Spleen (tissue), 11 donors: ENCODE measurements around the gene PPM1L. TPM values are rescaled to one million over a fixed set of nuclear protein-coding genes. Genes with fewer than 3 reads are reported as not detected.

Experiments used
- DNase-seq: peaks from one replicate; pipeline ENCODE4 v3.0.0-alpha.2; 2020
- H3K27ac ChIP-seq, 8 donors: fragments of 200-600 bp; sonication (generic) in 7 of 8; 1 replicate in 4 of 8; 2 replicates in 4 of 8; pipeline versions ENCODE4 v1.5.0 to v1.8.0; 2016 to 2021; ENCODE audit warnings: inconsistent platforms in 4 of 8, mild to moderate bottlenecking in 4 of 8, moderate library complexity in 1 of 8
- H3K27me3 ChIP-seq, 7 donors: fragments of 200-600 bp; sonication (generic) in 6 of 7; replicated peaks in 1 of 7; 1 replicate in 4 of 7; 2 replicates in 3 of 7; pipeline versions ENCODE4 v1.5.0 to v1.8.0; 2016 to 2021; ENCODE audit warnings: inconsistent platforms in 3 of 7, mild to moderate bottlenecking in 1 of 7
- H3K36me3 ChIP-seq, 6 donors: fragments of 200-600 bp; sonication (generic) in 5 of 6; 1 replicate in 4 of 6; 2 replicates in 2 of 6; pipeline versions ENCODE4 v1.5.0 to v1.8.0; 2016 to 2021; ENCODE audit warnings: inconsistent platforms in 2 of 6
- H3K4me1 ChIP-seq, 6 donors: fragments of 200-600 bp; sonication (generic) in 5 of 6; 1 replicate in 3 of 6; 2 replicates in 3 of 6; pipeline versions ENCODE4 v1.5.0 to v1.8.0; 2016 to 2021; ENCODE audit warnings: inconsistent platforms in 3 of 6
- H3K4me3 ChIP-seq, 8 donors: fragments of 200-600 bp; sonication (generic) in 7 of 8; 1 replicate in 4 of 8; 2 replicates in 4 of 8; pipeline versions ENCODE4 v1.5.0 to v1.8.0; 2016 to 2021; ENCODE audit warnings: inconsistent platforms in 4 of 8, mild to moderate bottlenecking in 4 of 8, moderate library complexity in 2 of 8
- H3K9me3 ChIP-seq, 8 donors: fragments of 200-600 bp; sonication (generic) in 7 of 8; 1 replicate in 4 of 8; 2 replicates in 4 of 8; pipeline versions ENCODE4 v1.5.0 to v1.8.0; 2016 to 2021; ENCODE audit warnings: inconsistent platforms in 4 of 8
- POLR2A ChIP-seq, 3 donors: fragments of 450-650 bp; IDR thresholded peaks; one replicate each; pipeline ENCODE4 v1.5.1; 2017; ENCODE audit warnings: antibody characterized with exemption in 3 of 3, mild to moderate bottlenecking in 1 of 3
- POLR2AphosphoS5 ChIP-seq, 3 donors: sonication (generic); formaldehyde crosslinking; IDR thresholded peaks; one replicate each; pipeline ENCODE4 v1.5.1; 2017; ENCODE audit warnings: antibody characterized with exemption in 3 of 3
- WGBS, 5 donors: extraction: QIAGEN DNeasy Blood & Tissue Kit in 3 of 5; methylation state at CpG; one replicate each; pipeline versions ENCODE4 v1.1.5 to v1.1.7; 2013 to 2018; 5-methylcytosine and 5-hydroxymethylcytosine counted together
- intact Hi-C: fragments of 100-400 bp; cut with DNase I; formaldehyde crosslinking; loops from one replicate; pipeline ENCODE4 v1.15.0; 2023; ENCODE audit warnings: low total_unique reads
- polyA plus RNA-seq, 3 donors: library from polyadenylated mRNA; stranded (reverse); fragments of 200-250 nt; gene quantifications; one replicate each; pipeline ENCODE4 v1.2.1, GENCODE V29; 2013
- total RNA-seq, 7 donors: library from RNA; depleted of rRNA in 3 of 7; stranded (reverse); fragments of >200 nt in 3 of 7; fragmentation: NEBNext Ultra II Directional in 4 of 7; extraction: Animal tissue kit (Norgen Biotek cat#: 25700) in 4 of 7; gene quantifications; one replicate each; pipeline versions ENCODE4 v1.1.0 to v1.2.1, GENCODE V29; 2016 to 2021
- TF ChIP-seq, protein P1 (sequence below), 11 experiments: fragments of 200-600 bp in 7 of 11; fragments of 450-650 bp in 4 of 11; sonication (generic) in 4 of 11; IDR thresholded peaks in 8 of 11; conservative IDR thresholded peaks in 3 of 11; 1 replicate in 7 of 11; 2 replicates in 4 of 11; pipeline versions ENCODE4 v1.4.0 to v1.8.0; 2016 to 2021; ENCODE audit warnings: antibody characterized with exemption in 11 of 11, inconsistent platforms in 4 of 11, mild to moderate bottlenecking in 1 of 11
- donor health status: healthy with polysubstance abuse.
- donor health status: DM: no; HTN: no; CAD: no; lungs with moderate emphysema.
- donor health status: DM: no; HTN: no; CAD: no.
- donor health status: Bipolar disorder and iron deficiency.
- donor health status: healthy.
- donor health status: DM: no; HTN: no; CAD: no.
- donor health status: DM: yes; HTN: yes; CAD: no.

PPM1L gene
- total and polyA plus RNA-seq, 10 donors: 0.63 to 16.7 (median 12.2) TPM

DNA sequence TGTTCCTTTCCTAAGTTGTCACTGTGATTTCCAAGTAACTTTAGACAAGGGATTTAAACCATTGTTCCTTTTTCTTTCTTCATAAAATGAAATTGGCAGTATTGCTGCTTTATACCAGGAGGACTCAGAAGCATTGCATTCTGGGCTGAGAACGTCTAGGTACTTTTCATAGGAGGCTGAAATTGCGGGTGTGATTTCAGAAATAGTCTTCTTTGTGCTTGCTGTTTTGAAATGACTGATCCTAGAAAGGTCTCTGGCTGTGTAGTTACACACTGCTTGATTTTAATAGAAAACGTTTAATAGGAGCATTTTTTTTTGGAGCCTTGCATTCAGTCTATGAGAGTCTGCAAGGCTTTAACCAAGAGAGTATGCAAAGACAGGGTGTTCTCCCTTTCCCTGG, 56.3 kb downstream of the PPM1L start:
- 54 to 71% (median 63%) methylated on average over 3 of the region's 3 CpGs for WGBS, 5 donors
- Histone ChIP-seq H3K36me3 (no peaks in the 10 kb centered on the region), H3K4me3 (no peak overlapping the region), H3K4me1 (no peaks in the 10 kb centered on the region), H3K27ac (no peak overlapping the region), H3K27me3 (no peaks in the 10 kb centered on the region), H3K9me3 (no peaks in the 10 kb centered on the region)
- intact Hi-C loops: no loop called here
- TF ChIP-seq, protein P1, sequence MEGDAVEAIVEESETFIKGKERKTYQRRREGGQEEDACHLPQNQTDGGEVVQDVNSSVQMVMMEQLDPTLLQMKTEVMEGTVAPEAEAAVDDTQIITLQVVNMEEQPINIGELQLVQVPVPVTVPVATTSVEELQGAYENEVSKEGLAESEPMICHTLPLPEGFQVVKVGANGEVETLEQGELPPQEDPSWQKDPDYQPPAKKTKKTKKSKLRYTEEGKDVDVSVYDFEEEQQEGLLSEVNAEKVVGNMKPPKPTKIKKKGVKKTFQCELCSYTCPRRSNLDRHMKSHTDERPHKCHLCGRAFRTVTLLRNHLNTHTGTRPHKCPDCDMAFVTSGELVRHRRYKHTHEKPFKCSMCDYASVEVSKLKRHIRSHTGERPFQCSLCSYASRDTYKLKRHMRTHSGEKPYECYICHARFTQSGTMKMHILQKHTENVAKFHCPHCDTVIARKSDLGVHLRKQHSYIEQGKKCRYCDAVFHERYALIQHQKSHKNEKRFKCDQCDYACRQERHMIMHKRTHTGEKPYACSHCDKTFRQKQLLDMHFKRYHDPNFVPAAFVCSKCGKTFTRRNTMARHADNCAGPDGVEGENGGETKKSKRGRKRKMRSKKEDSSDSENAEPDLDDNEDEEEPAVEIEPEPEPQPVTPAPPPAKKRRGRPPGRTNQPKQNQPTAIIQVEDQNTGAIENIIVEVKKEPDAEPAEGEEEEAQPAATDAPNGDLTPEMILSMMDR (IDR thresholded peaks at IDR 0.05 in 8 of 11, conservative IDR thresholded peaks at IDR 0.05 in 3 of 11): no peak
- TF ChIP-seq POLR2AphosphoS5 (IDR thresholded peaks at IDR 0.05) (no peak), POLR2A (IDR thresholded peaks at IDR 0.05) (no peak)
- DNase-seq: no peak

DNA sequence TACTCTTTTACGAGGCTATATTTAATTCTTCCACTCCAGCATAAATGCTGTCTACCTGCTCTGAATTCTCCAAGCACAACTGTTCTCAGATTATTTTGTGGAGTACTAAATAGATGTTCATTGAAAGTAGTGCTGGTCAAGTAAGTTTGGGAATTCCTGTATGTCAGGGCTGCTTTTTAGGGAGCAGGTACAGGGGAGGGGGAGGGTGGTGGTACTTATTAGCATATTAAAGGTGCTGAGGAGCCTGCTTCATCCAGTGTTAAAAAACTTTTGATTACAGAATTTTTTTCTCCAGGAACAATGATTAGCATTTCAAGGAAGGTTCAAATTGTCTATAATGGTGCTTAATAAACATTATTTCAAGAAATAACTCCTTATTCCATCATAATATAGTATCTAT, 59.2 kb downstream of the PPM1L start:
- Histone ChIP-seq H3K4me3 (no peak overlapping the region), H3K4me1 (no peaks in the 10 kb centered on the region), H3K9me3 (no peaks in the 10 kb centered on the region), H3K36me3 (no peaks in the 10 kb centered on the region), H3K27me3 (no peaks in the 10 kb centered on the region), H3K27ac (no peak overlapping the region)
- 94 to 100% (median 98%) methylated on average over 1 of the region's 1 CpG for WGBS, 5 donors
- TF ChIP-seq, protein P1 (IDR thresholded peaks at IDR 0.05 in 8 of 11, conservative IDR thresholded peaks at IDR 0.05 in 3 of 11): no peak
- TF ChIP-seq POLR2A (IDR thresholded peaks at IDR 0.05): no peak
- no peak for TF ChIP-seq POLR2AphosphoS5 (IDR thresholded peaks at IDR 0.05)
- DNase-seq: no peak
- intact Hi-C loops: no loop called here

DNA sequence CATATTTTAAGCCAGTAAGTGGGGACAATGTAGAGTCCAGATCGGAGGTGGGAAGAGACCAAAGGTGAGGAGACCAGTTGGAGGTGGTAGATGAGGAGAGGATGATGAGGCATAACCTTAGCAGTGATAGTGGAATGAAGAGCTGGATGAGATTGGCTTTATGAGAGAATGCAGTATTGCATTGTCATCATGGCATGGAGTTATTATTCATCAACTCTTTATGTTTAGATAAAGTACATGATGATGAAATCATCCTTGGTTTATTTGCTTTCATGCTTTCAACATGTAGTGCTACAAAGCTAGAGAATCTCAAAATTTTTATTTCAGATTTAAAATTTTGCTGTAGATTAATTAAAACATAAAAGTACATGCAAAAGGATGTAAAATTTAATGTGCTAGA, 64.0 kb downstream of the PPM1L start:
- DNase-seq: no peak
- no peaks in the 10 kb centered on the region for H3K9me3 ChIP-seq
- no peaks in the 10 kb centered on the region for H3K4me1 ChIP-seq
- no peak overlapping the region for H3K4me3 ChIP-seq
- H3K27ac ChIP-seq: no peak overlapping the region
- no peaks in the 10 kb centered on the region for H3K27me3 ChIP-seq
- H3K36me3 ChIP-seq: no peaks in the 10 kb centered on the region
- 84 to 93% (median 89%) methylated on average over 1 of the region's 1 CpG for WGBS, 5 donors
- intact Hi-C loops: no loop called here
- TF ChIP-seq, protein P1 (IDR thresholded peaks at IDR 0.05 in 8 of 11, conservative IDR thresholded peaks at IDR 0.05 in 3 of 11): no peak
- TF ChIP-seq POLR2AphosphoS5 (IDR thresholded peaks at IDR 0.05): no peak
- TF ChIP-seq POLR2A (IDR thresholded peaks at IDR 0.05): no peak

DNA sequence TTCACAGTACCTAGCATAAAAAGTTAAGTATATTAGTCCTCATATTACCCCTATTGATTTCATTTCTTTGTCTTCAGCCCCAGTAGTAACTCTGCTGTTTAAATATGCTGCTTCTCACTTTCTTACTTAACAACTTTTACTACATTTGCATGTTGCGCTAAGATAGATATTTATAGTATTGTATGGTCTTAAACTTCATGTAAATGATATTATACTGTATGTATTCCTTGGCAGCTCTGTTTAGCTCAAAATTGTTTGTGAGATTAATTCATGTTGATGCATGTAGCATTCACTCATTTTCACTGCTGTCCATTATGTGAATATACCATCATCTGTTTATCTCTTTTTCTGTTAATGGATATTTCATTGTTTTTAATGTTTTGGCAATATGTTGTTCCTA, 64.4 kb downstream of the PPM1L start:
- Histone ChIP-seq H3K4me3 (no peak overlapping the region), H3K4me1 (no peaks in the 10 kb centered on the region), H3K9me3 (no peaks in the 10 kb centered on the region), H3K27me3 (no peaks in the 10 kb centered on the region), H3K36me3 (no peaks in the 10 kb centered on the region), H3K27ac (no peak overlapping the region)
- DNase-seq: no peak
- TF ChIP-seq POLR2AphosphoS5 (IDR thresholded peaks at IDR 0.05) (no peak), POLR2A (IDR thresholded peaks at IDR 0.05) (no peak)
- TF ChIP-seq, protein P1 (IDR thresholded peaks at IDR 0.05 in 8 of 11, conservative IDR thresholded peaks at IDR 0.05 in 3 of 11): no peak
- intact Hi-C loops: no loop called here
- 86 to 100% (median 93%) methylated on average over 1 of the region's 1 CpG for WGBS, 5 donors
